Neural crest cell (in vitro differentiated cells): ENCODE data around the gene DIDO1. TPM values are rescaled to one million over a fixed set of nuclear protein-coding genes. Genes with fewer than 3 reads are reported as not detected.

Source experiments
- DNase-seq: peaks from one replicate; pipeline ENCODE4 v3.0.0; 2021; ENCODE audit warnings: low read depth, mixed read lengths, low spot score
- H3K27ac Mint-ChIP-seq: one replicate; pipeline ENCODE4 v1.8.0; 2021; ENCODE audit warnings: mild to moderate bottlenecking, mixed read lengths; ENCODE audit not compliant: unreplicated experiment
- H3K27me3 Mint-ChIP-seq: 2 replicates; pipeline ENCODE4 v1.8.0; 2021; ENCODE audit warnings: low read depth, mild to moderate bottlenecking, mixed read lengths
- H3K36me3 Mint-ChIP-seq: 2 replicates; pipeline ENCODE4 v1.8.0; 2021; ENCODE audit warnings: low read depth, mild to moderate bottlenecking, mixed read lengths
- H3K4me1 Mint-ChIP-seq: 2 replicates; pipeline ENCODE4 v1.8.0; 2021; ENCODE audit warnings: mixed read lengths
- H3K4me3 Mint-ChIP-seq: one replicate; pipeline ENCODE4 v1.8.0; 2021; ENCODE audit warnings: mild to moderate bottlenecking, mixed read lengths
- H3K9me3 Mint-ChIP-seq: 2 replicates; pipeline ENCODE4 v1.8.0; 2021; ENCODE audit warnings: mixed read lengths
- CTCF ChIP-seq: fragments of 200-600 bp; sonication (generic); conservative IDR thresholded peaks from 2 replicates; pipeline ENCODE4 v1.5.0; 2021; ENCODE audit warnings: antibody characterized with exemption, mild to moderate bottlenecking
- total RNA-seq: library from RNA; stranded (reverse); gene quantifications from 2 replicates; pipeline ENCODE4 v1.2.1, GENCODE V29; 2021

Gene DIDO1
- total RNA-seq, 1 donor from 2014 or later: 72.0 TPM

- Mint-ChIP-seq H3K4me3 (peak overlapping the region; percentile 49), H3K27ac (no peak overlapping the region), H3K4me1 (peaks cover 16% of the 10 kb centered on the region), H3K9me3 (no peaks in the 10 kb centered on the region), H3K27me3 (no peaks in the 10 kb centered on the region), H3K36me3 (no peaks in the 10 kb centered on the region)
- DNase-seq: no peak
- TF ChIP-seq CTCF: no peak
Measured at GRCh38 chr20:62832212-62832922, 93.9 kb downstream of the DIDO1 start.

- H3K4me3 Mint-ChIP-seq: no peak overlapping the region
- TF ChIP-seq CTCF: no peak
- DNase-seq: no peak
- peak overlapping the region; percentile 43 for H3K27ac Mint-ChIP-seq
- H3K36me3 Mint-ChIP-seq: no peaks in the 10 kb centered on the region
- H3K4me1 Mint-ChIP-seq: peaks cover 16% of the 10 kb centered on the region
- no peaks in the 10 kb centered on the region for H3K27me3 Mint-ChIP-seq
- no peaks in the 10 kb centered on the region for H3K9me3 Mint-ChIP-seq
Measured at GRCh38 chr20:62831854-62832211, 94.5 kb downstream of the DIDO1 start.

GRCh38 chr20:62831361-62831788 is 94.9 kb downstream of the DIDO1 start:
- Mint-ChIP-seq H3K36me3 (no peaks in the 10 kb centered on the region), H3K4me1 (peaks cover 16% of the 10 kb centered on the region), H3K4me3 (no peak overlapping the region), H3K27me3 (no peaks in the 10 kb centered on the region), H3K27ac (no peak overlapping the region), H3K9me3 (no peaks in the 10 kb centered on the region)
- TF ChIP-seq CTCF: no peak
- no peak for DNase-seq

GRCh38 chr20:62830821-62831220 is 95.5 kb downstream of the DIDO1 start:
- Mint-ChIP-seq H3K4me1 (peaks cover 16% of the 10 kb centered on the region), H3K9me3 (no peaks in the 10 kb centered on the region), H3K4me3 (no peak overlapping the region), H3K27ac (no peak overlapping the region), H3K36me3 (no peaks in the 10 kb centered on the region), H3K27me3 (no peaks in the 10 kb centered on the region)
- no peak for TF ChIP-seq CTCF
- no peak for DNase-seq

GRCh38 chr20:62830251-62830650 is 96.1 kb downstream of the DIDO1 start:
- H3K4me1 Mint-ChIP-seq: peaks cover 16% of the 10 kb centered on the region
- H3K4me3 Mint-ChIP-seq: no peak overlapping the region
- DNase-seq: no peak
- H3K36me3 Mint-ChIP-seq: no peaks in the 10 kb centered on the region
- TF ChIP-seq CTCF: no peak
- no peaks in the 10 kb centered on the region for H3K27me3 Mint-ChIP-seq
- no peaks in the 10 kb centered on the region for H3K9me3 Mint-ChIP-seq
- no peak overlapping the region for H3K27ac Mint-ChIP-seq
